ENCODE results near the gene MYO1D. TPM values are rescaled to one million over a fixed set of nuclear protein-coding genes. Genes with fewer than 3 reads are reported as not detected.

The MYO1D gene
- total RNA-seq, 1 experiment from 2014 or later = 35.7 TPM

- ChIA-PET POLR2A (no interaction called here), CTCF (interaction anchor here (4.9 kb wide), 1 partner anchor 97 kb away, joined by 73 read pairs; no protein-coding TSS in a partner anchor), RAD21 (ENCODE audit: low non-redundant PET in 1 of 2, low total read pairs in 2 of 2, uncharacterized antibody in 2 of 2, unreplicated experiment in 2 of 2) (no interaction called here)
- no peak for ATAC-seq
- Histone ChIP-seq H3K27me3 (ENCODE audit: insufficient read depth, low read length) (no peaks in the 10 kb centered on the region), H3K9ac (ENCODE audit: low read length) (no peak overlapping the region), H4K20me1 (ENCODE audit: insufficient read depth) (no peaks in the 10 kb centered on the region), H3K36me3 (ENCODE audit: control insufficient read depth in 1 of 2, insufficient read depth in 2 of 2, low read length in 2 of 2) (no peaks in the 10 kb centered on the region), H3K79me2 (ENCODE audit: insufficient read depth, low read length) (peaks cover 5% of the 10 kb centered on the region; the same call in 1 of the 2 replicates), H2AFZ (ENCODE audit: low read depth, low read length, poor library complexity, severe bottlenecking) (no peak overlapping the region), H3K4me1 (ENCODE audit: control insufficient read depth in 1 of 2, insufficient read depth in 2 of 2, low read length in 2 of 2) (peaks cover 8 to 15% of the 10 kb centered on the region in 2 experiments; a peak in 3 of 4 replicates), H3K27ac (ENCODE audit: low read depth, low read length) (no peak overlapping the region), H3K9me2 (ENCODE audit: insufficient read depth) (no peaks in the 10 kb centered on the region), H3K4me2 (ENCODE audit: low read length) (no peak overlapping the region), H3K9me3 (ENCODE audit: control insufficient read depth in 1 of 2, insufficient read depth in 1 of 2, low read depth in 1 of 2, low read length in 2 of 2) (no peaks in the 10 kb centered on the region), H3K4me3 (replicated peaks in 1 of 2; ENCODE audit: low read depth in 1 of 2, low read length in 2 of 2) (no peak overlapping the region)
- intact Hi-C loops (cut with micrococcal nuclease) = loop anchor here (10.0 kb wide), 1 partner anchor 204 kb away; no protein-coding TSS in a partner anchor
- TF ChIP-seq ZNF274 (IDR thresholded peaks at IDR 0.05; ENCODE audit: low read depth, low read length) (no peak), EZH2phosphoT487 (IDR thresholded peaks at IDR 0.05; ENCODE audit: borderline replicate concordance) (no peak), FOSL1 (IDR thresholded peaks at IDR 0.05; ENCODE audit: low read depth) (no peak), EZH2 (IDR thresholded peaks at IDR 0.05) (no peak), POLR2A (IDR thresholded peaks at IDR 0.05; ENCODE audit: borderline replicate concordance, extremely low read depth, insufficient read depth, insufficient read length) (no peak), POLR2AphosphoS5 (IDR thresholded peaks at IDR 0.05; ENCODE audit: low read depth, low read length) (no peak), JUND (IDR thresholded peaks at IDR 0.05) (no peak), SP1 (IDR thresholded peaks at IDR 0.05; ENCODE audit: low read depth) (no peak), EGR1 (IDR thresholded peaks at IDR 0.05; ENCODE audit: low read depth) (no peak), ELF1 (IDR thresholded peaks at IDR 0.05; ENCODE audit: borderline replicate concordance, low read depth) (no peak)
- TF ChIP-seq, protein P1, sequence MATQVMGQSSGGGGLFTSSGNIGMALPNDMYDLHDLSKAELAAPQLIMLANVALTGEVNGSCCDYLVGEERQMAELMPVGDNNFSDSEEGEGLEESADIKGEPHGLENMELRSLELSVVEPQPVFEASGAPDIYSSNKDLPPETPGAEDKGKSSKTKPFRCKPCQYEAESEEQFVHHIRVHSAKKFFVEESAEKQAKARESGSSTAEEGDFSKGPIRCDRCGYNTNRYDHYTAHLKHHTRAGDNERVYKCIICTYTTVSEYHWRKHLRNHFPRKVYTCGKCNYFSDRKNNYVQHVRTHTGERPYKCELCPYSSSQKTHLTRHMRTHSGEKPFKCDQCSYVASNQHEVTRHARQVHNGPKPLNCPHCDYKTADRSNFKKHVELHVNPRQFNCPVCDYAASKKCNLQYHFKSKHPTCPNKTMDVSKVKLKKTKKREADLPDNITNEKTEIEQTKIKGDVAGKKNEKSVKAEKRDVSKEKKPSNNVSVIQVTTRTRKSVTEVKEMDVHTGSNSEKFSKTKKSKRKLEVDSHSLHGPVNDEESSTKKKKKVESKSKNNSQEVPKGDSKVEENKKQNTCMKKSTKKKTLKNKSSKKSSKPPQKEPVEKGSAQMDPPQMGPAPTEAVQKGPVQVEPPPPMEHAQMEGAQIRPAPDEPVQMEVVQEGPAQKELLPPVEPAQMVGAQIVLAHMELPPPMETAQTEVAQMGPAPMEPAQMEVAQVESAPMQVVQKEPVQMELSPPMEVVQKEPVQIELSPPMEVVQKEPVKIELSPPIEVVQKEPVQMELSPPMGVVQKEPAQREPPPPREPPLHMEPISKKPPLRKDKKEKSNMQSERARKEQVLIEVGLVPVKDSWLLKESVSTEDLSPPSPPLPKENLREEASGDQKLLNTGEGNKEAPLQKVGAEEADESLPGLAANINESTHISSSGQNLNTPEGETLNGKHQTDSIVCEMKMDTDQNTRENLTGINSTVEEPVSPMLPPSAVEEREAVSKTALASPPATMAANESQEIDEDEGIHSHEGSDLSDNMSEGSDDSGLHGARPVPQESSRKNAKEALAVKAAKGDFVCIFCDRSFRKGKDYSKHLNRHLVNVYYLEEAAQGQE (IDR thresholded peaks at IDR 0.05; ENCODE audit: low read depth) = no peak
- no peak for DNase-seq (ENCODE audit: low read depth, low spot score)
- BruUV-seq (replicated peaks) = no TSS peak
These were observed 2.2 kb upstream of the MYO1D start for GRCh38 chr17:32879134-32879533.

All from HCT116 (cell line).